Panc1 (cell line): ENCODE measurements around the gene SEMA4F. TPM values are rescaled to one million over a fixed set of nuclear protein-coding genes. Genes with fewer than 3 reads are reported as not detected.

Experiments
- ATAC-seq: fragments of 200-7000 bp; cut with Tn5 transposase; 2 replicates; pipeline ENCODE4 v1.9.1; 2020; ENCODE audit warnings: mild to moderate bottlenecking, moderate library complexity
- BruUV-seq: library from RNA; stranded (reverse); fragments of 400-500 nt; replicated peaks from 2 replicates; lab custom pipeline; 2021; lab: Mats Ljungman, UMichigan
- CTCF ChIA-PET: fragments of 300-600 bp; sonication (Branson Sonifier 250); formaldehyde crosslinking; loops from one replicate; lab custom pipeline; 2022; ENCODE audit warnings: antibody characterized with exemption; lab: Charles Lee
- POLR2A ChIA-PET: fragments of 300-600 bp; sonication (Branson Sonifier 250); formaldehyde crosslinking; loops from one replicate; lab custom pipeline; 2022; ENCODE audit warnings: antibody characterized with exemption; lab: Charles Lee
- DNase-seq: peaks from one replicate; pipeline ENCODE4 v3.0.0-alpha.2; 2010; ENCODE audit warnings: low read depth, low spot score
- H3K27ac ChIP-seq: 2 replicates; pipeline ENCODE4 v1.5.1; 2011; ENCODE audit warnings: mild to moderate bottlenecking, low read length, inconsistent platforms
- H3K27me3 ChIP-seq: fragments of 200-500 bp; sonication (Bioruptor generic); 2 replicates; pipeline ENCODE4 v1.6.0; 2014; ENCODE audit warnings: low read length, inconsistent platforms; ENCODE audit not compliant: control insufficient read depth, insufficient read depth
- H3K36me3 ChIP-seq: fragments of 200-500 bp; sonication (Bioruptor generic); 2 replicates; pipeline ENCODE4 v1.5.1; 2014; ENCODE audit warnings: inconsistent platforms, mild to moderate bottlenecking, low read length, moderate library complexity; ENCODE audit not compliant: control insufficient read depth, insufficient read depth
- H3K4me1 ChIP-seq: 2 replicates; pipeline ENCODE4 v1.5.1; 2011; ENCODE audit warnings: inconsistent platforms, mild to moderate bottlenecking, low read length, moderate library complexity; ENCODE audit not compliant: control insufficient read depth, insufficient read depth
- H3K4me3 ChIP-seq, 2 experiments: 2 replicates each; pipeline ENCODE4 v1.5.1; 2011 to 2012; ENCODE audit warnings: low read depth in 2 of 2, low read length in 2 of 2, mild to moderate bottlenecking in 2 of 2, inconsistent platforms in 1 of 2, moderate library complexity in 1 of 2
- H3K9me3 ChIP-seq: fragments of 200-500 bp; sonication (Bioruptor generic); 2 replicates; pipeline ENCODE4 v1.5.1; 2014; ENCODE audit warnings: low read depth, mild to moderate bottlenecking, inconsistent platforms, low read length, moderate library complexity; ENCODE audit not compliant: control insufficient read depth, insufficient read depth
- CTCF ChIP-seq: fragments of 450-650 bp; IDR thresholded peaks from 2 replicates; pipeline ENCODE4 v1.5.1; 2017; ENCODE audit warnings: mild to moderate bottlenecking
- POLR2AphosphoS5 ChIP-seq: IDR thresholded peaks from 2 replicates; pipeline ENCODE4 v1.6.1; 2012; ENCODE audit warnings: mild to moderate bottlenecking, low read depth, low read length, moderate library complexity
- REST ChIP-seq, 2 experiments: IDR thresholded peaks; 2 replicates each; pipeline ENCODE4 v1.6.1; 2011 to 2012; ENCODE audit warnings: low read depth in 2 of 2, control low read depth in 1 of 2, low read length in 1 of 2, mild to moderate bottlenecking in 1 of 2, moderate library complexity in 1 of 2; ENCODE audit not compliant: insufficient read depth in 1 of 2
- SIN3A ChIP-seq: IDR thresholded peaks from 2 replicates; pipeline ENCODE4 v1.6.1; 2012; ENCODE audit warnings: low read depth, mild to moderate bottlenecking, low read length, moderate library complexity, borderline replicate concordance; ENCODE audit not compliant: insufficient read depth
- TCF7L2 ChIP-seq: IDR thresholded peaks from 2 replicates; pipeline ENCODE4 v1.6.1; 2011; ENCODE audit warnings: mild to moderate bottlenecking, low read depth, low read length, inconsistent platforms
- in situ Hi-C: cut with HindIII; loops from 2 replicates; pipeline ENCODE4 v1.10.0; 2016; ENCODE audit warnings: low sequenced_read_pairs, low pct_unique_long_range_greater_than_20kb
- intact Hi-C: fragments of 100-400 bp; cut with micrococcal nuclease; formaldehyde crosslinking; loops from one replicate; pipeline ENCODE4 v1.10.0; 2022; ENCODE audit not compliant: unreplicated experiment
- total RNA-seq: library from RNA; stranded (reverse); gene quantifications from one replicate; pipeline ENCODE4 v1.2.1, GENCODE V29; 2021; ENCODE audit not compliant: unreplicated experiment

Gene SEMA4F
- total RNA-seq, 1 experiment from 2014 or later = 13.3 TPM

- Histone ChIP-seq H3K4me1 (no peaks in the 10 kb centered on the region), H3K9me3 (no peaks in the 10 kb centered on the region), H3K27ac (no peak overlapping the region), H3K36me3 (no peaks in the 10 kb centered on the region), H3K27me3 (peaks cover 5% of the 10 kb centered on the region), H3K4me3 (no peak overlapping the region)
- ChIA-PET POLR2A (no interaction called here), CTCF (no interaction called here)
- BruUV-seq = no TSS peak
- in situ Hi-C loops (no loop called here), intact Hi-C loops (loop anchor here (5.0 kb wide), 1 partner anchor 910 kb away; no protein-coding TSS in a partner anchor)
- no peak for TF ChIP-seq REST (IDR thresholded peaks at IDR 0.05; ENCODE audit: insufficient read depth in 1 of 2, low read depth in 2 of 2, low read length in 1 of 2)
- TF ChIP-seq SIN3A = no peak
- TF ChIP-seq POLR2AphosphoS5 = no peak
- TF ChIP-seq TCF7L2 = no peak
- no peak for TF ChIP-seq CTCF
- no peak for DNase-seq
- no peak for ATAC-seq
These were observed 48.1 kb downstream of the SEMA4F start for GRCh38 chr2:74702001-74702715.

GRCh38 chr2:74703373-74703772 lies 49.3 kb downstream of the SEMA4F start:
- TF ChIP-seq SIN3A = no peak
- no peak for TF ChIP-seq TCF7L2
- TF ChIP-seq REST (IDR thresholded peaks at IDR 0.05; ENCODE audit: insufficient read depth in 1 of 2, low read depth in 2 of 2, low read length in 1 of 2) = no peak
- TF ChIP-seq POLR2AphosphoS5 = no peak
- no peak for TF ChIP-seq CTCF
- DNase-seq (no peak), ATAC-seq (no peak)
- Histone ChIP-seq H3K36me3 (no peaks in the 10 kb centered on the region), H3K4me3 (no peak overlapping the region), H3K4me1 (no peaks in the 10 kb centered on the region), H3K9me3 (no peaks in the 10 kb centered on the region), H3K27me3 (peaks cover 5% of the 10 kb centered on the region), H3K27ac (no peak overlapping the region)
- intact Hi-C loops = loop anchor here (5.0 kb wide), 1 partner anchor 909 kb away; no protein-coding TSS in a partner anchor
- in situ Hi-C loops = no loop called here
- ChIA-PET CTCF (no interaction called here), POLR2A (no interaction called here)
- no TSS peak for BruUV-seq
